ENCODE data around the gene KIAA0586. TPM values are rescaled to one million over a fixed set of nuclear protein-coding genes. Genes with fewer than 3 reads are reported as not detected.
"Not testable (repeated sequence)": the region's sequence is repeated elsewhere in the genome, so short reads cannot be mapped to it uniquely, and the experiment has no call there.

The KIAA0586 gene
- total RNA-seq, 1 donor = 17.7 TPM

GRCh38 chr14:58467575-58467974, 40.1 kb downstream of the KIAA0586 start:
- H3K9me3 ChIP-seq (ENCODE audit: low read depth, low read length) = no peaks in the 10 kb centered on the region
- no peak overlapping the region for H3K4me3 ChIP-seq (ENCODE audit: insufficient read depth, low read length)
- H3K4me1 ChIP-seq (ENCODE audit: insufficient read depth, low read length) = no peaks in the 10 kb centered on the region
- peaks cover 35% of the 10 kb centered on the region for H3K36me3 ChIP-seq (ENCODE audit: insufficient read depth, low read length)
- H3K27ac ChIP-seq (ENCODE audit: low read depth, low read length) = no peak overlapping the region
- H3K27me3 ChIP-seq (ENCODE audit: insufficient read depth, low read length) = no peaks in the 10 kb centered on the region
- no peak overlapping the region for H2AFZ ChIP-seq (ENCODE audit: low read length)
- no peaks in the 10 kb centered on the region for H4K20me1 ChIP-seq (ENCODE audit: insufficient read depth, low read length)
- H3K79me2 ChIP-seq (ENCODE audit: insufficient read depth, low read length) = no peaks in the 10 kb centered on the region
- no peak for TF ChIP-seq CTCF (IDR thresholded peaks at IDR 0.05; ENCODE audit: extremely low read depth, low read depth, low read length)
- no peak for DNase-seq (ENCODE audit: insufficient read length, low spot score, missing footprints)
- no peak overlapping the region for H3K4me2 ChIP-seq (ENCODE audit: insufficient read depth, low read length)

- DNase-seq (ENCODE audit: insufficient read length, low spot score, missing footprints) = no peak
- TF ChIP-seq CTCF (IDR thresholded peaks at IDR 0.05; ENCODE audit: extremely low read depth, low read depth, low read length) = no peak
- no peak overlapping the region for H3K27ac ChIP-seq (ENCODE audit: low read depth, low read length)
- peaks cover 33% of the 10 kb centered on the region for H3K36me3 ChIP-seq (ENCODE audit: insufficient read depth, low read length)
- no peaks in the 10 kb centered on the region for H3K4me1 ChIP-seq (ENCODE audit: insufficient read depth, low read length)
- H3K4me3 ChIP-seq (ENCODE audit: insufficient read depth, low read length) = no peak overlapping the region
- no peaks in the 10 kb centered on the region for H3K9me3 ChIP-seq (ENCODE audit: low read depth, low read length)
- no peak overlapping the region for H2AFZ ChIP-seq (ENCODE audit: low read length)
- H3K79me2 ChIP-seq (ENCODE audit: insufficient read depth, low read length) = no peaks in the 10 kb centered on the region
- no peak overlapping the region for H3K4me2 ChIP-seq (ENCODE audit: insufficient read depth, low read length)
- no peaks in the 10 kb centered on the region for H4K20me1 ChIP-seq (ENCODE audit: insufficient read depth, low read length)
- H3K27me3 ChIP-seq (ENCODE audit: insufficient read depth, low read length) = no peaks in the 10 kb centered on the region
Measured at GRCh38 chr14:58469309-58469708, 41.8 kb downstream of the KIAA0586 start.

GRCh38 chr14:58476320-58476719, 48.8 kb downstream of the KIAA0586 start:
- no peak for TF ChIP-seq CTCF (IDR thresholded peaks at IDR 0.05; ENCODE audit: extremely low read depth, low read depth, low read length)
- H2AFZ ChIP-seq (ENCODE audit: low read length) = no peak overlapping the region
- H3K4me3 ChIP-seq (ENCODE audit: insufficient read depth, low read length) = no peak overlapping the region

GRCh38 chr14:58477653-58478052, 50.1 kb downstream of the KIAA0586 start:
- no peak for DNase-seq (ENCODE audit: insufficient read length, low spot score, missing footprints)
- Histone ChIP-seq H2AFZ (ENCODE audit: low read length) (no peak overlapping the region), H3K27me3 (ENCODE audit: insufficient read depth, low read length) (no peaks in the 10 kb centered on the region)

More at GRCh38 chr14:58476320-58476719, 48.8 kb downstream of the KIAA0586 start:
- Histone ChIP-seq H3K27me3 (ENCODE audit: insufficient read depth, low read length) (no peaks in the 10 kb centered on the region), H3K79me2 (ENCODE audit: insufficient read depth, low read length) (no peaks in the 10 kb centered on the region), H4K20me1 (ENCODE audit: insufficient read depth, low read length) (no peaks in the 10 kb centered on the region), H3K9me3 (ENCODE audit: low read depth, low read length) (no peaks in the 10 kb centered on the region), H3K4me1 (ENCODE audit: insufficient read depth, low read length) (no peaks in the 10 kb centered on the region), H3K27ac (ENCODE audit: low read depth, low read length) (no peak overlapping the region), H3K36me3 (ENCODE audit: insufficient read depth, low read length) (peaks cover 7% of the 10 kb centered on the region), H3K4me2 (ENCODE audit: insufficient read depth, low read length) (no peak overlapping the region)
- DNase-seq (ENCODE audit: insufficient read length, low spot score, missing footprints) = no peak

GRCh38 chr14:58478329-58478728, 50.8 kb downstream of the KIAA0586 start:
- not testable (repeated sequence) for H3K9me3 ChIP-seq (ENCODE audit: low read depth, low read length); H3K4me1 ChIP-seq (ENCODE audit: insufficient read depth, low read length); DNase-seq (ENCODE audit: insufficient read length, low spot score, missing footprints); H3K27ac ChIP-seq (ENCODE audit: low read depth, low read length); H3K4me3 ChIP-seq (ENCODE audit: insufficient read depth, low read length); H3K27me3 ChIP-seq (ENCODE audit: insufficient read depth, low read length); H2AFZ ChIP-seq (ENCODE audit: low read length); H4K20me1 ChIP-seq (ENCODE audit: insufficient read depth, low read length); H3K79me2 ChIP-seq (ENCODE audit: insufficient read depth, low read length); H3K4me2 ChIP-seq (ENCODE audit: insufficient read depth, low read length)
- H3K36me3 ChIP-seq (ENCODE audit: insufficient read depth, low read length) = peaks cover 14% of the 10 kb centered on the region

More at GRCh38 chr14:58477653-58478052, 50.1 kb downstream of the KIAA0586 start:
- Histone ChIP-seq H3K4me2 (ENCODE audit: insufficient read depth, low read length) (no peak overlapping the region), H3K79me2 (ENCODE audit: insufficient read depth, low read length) (no peaks in the 10 kb centered on the region), H3K4me3 (ENCODE audit: insufficient read depth, low read length) (no peak overlapping the region), H3K36me3 (ENCODE audit: insufficient read depth, low read length) (peaks cover 9% of the 10 kb centered on the region), H3K4me1 (ENCODE audit: insufficient read depth, low read length) (no peaks in the 10 kb centered on the region), H3K27ac (ENCODE audit: low read depth, low read length) (no peak overlapping the region), H4K20me1 (ENCODE audit: insufficient read depth, low read length) (no peaks in the 10 kb centered on the region), H3K9me3 (ENCODE audit: low read depth, low read length) (no peaks in the 10 kb centered on the region)
- TF ChIP-seq CTCF (IDR thresholded peaks at IDR 0.05; ENCODE audit: extremely low read depth, low read depth, low read length) = no peak

Measured in osteoblast (primary cell).